Endometrial microvascular endothelial cells (primary cell): ENCODE data around the gene NCAPG2. TPM values are rescaled to one million over a fixed set of nuclear protein-coding genes. Genes with fewer than 3 reads are reported as not detected.
"Not testable (repeated sequence)": the region's sequence is repeated elsewhere in the genome, so short reads cannot be mapped to it uniquely, and the experiment has no call there.

Source experiments
- in situ Hi-C: cut with HindIII; loops from 2 replicates; pipeline ENCODE4 v1.10.0; 2017; ENCODE audit warnings: low sequenced_read_pairs, low pct_unique_long_range_greater_than_20kb; ENCODE audit errors: inconsistent ontology term
- total RNA-seq: library from RNA; depleted of rRNA; stranded (reverse); fragments of >200 nt; gene quantifications from one replicate; pipeline ENCODE4 v1.2.3, GENCODE V29; 2015; ENCODE audit errors: inconsistent ontology term

NCAPG2 gene
- total RNA-seq, 1 donor from 2014 or later, result 42.8 TPM

- in situ Hi-C loops, result no loop called here
These were observed 12.2 kb upstream of the NCAPG2 start for GRCh38 chr7:158716802-158717201.

- in situ Hi-C loops, result no loop called here
These were observed 6.1 kb upstream of the NCAPG2 start for GRCh38 chr7:158710651-158711102.

- in situ Hi-C loops, result no loop called here
These were observed 3.0 kb upstream of the NCAPG2 start for GRCh38 chr7:158707610-158708009.

- in situ Hi-C loops, result no loop called here
These were observed 2.3 kb upstream of the NCAPG2 start for GRCh38 chr7:158706710-158707590.

GRCh38 chr7:158706273-158706704 lies 1.7 kb upstream of the NCAPG2 start:
- in situ Hi-C loops, result no loop called here

GRCh38 chr7:158705234-158705850 lies 738 bp upstream of the NCAPG2 start:
- in situ Hi-C loops, result no loop called here

GRCh38 chr7:158703679-158704523 lies 703 bp downstream of the NCAPG2 start:
- in situ Hi-C loops, result not testable (repeated sequence)

GRCh38 chr7:158702944-158703343 lies 1.7 kb downstream of the NCAPG2 start:
- in situ Hi-C loops, result no loop called here

GRCh38 chr7:158702196-158702595 lies 2.4 kb downstream of the NCAPG2 start:
- in situ Hi-C loops, result no loop called here

GRCh38 chr7:158700008-158700407 lies 4.6 kb downstream of the NCAPG2 start:
- in situ Hi-C loops, result no loop called here

GRCh38 chr7:158699341-158699740 lies 5.3 kb downstream of the NCAPG2 start:
- in situ Hi-C loops, result no loop called here

- in situ Hi-C loops, result no loop called here
These were observed 5.9 kb downstream of the NCAPG2 start for GRCh38 chr7:158698657-158699195.

- in situ Hi-C loops, result not testable (repeated sequence)
These were observed 7.0 kb downstream of the NCAPG2 start for GRCh38 chr7:158697597-158697996.

- in situ Hi-C loops, result no loop called here
These were observed 8.7 kb downstream of the NCAPG2 start for GRCh38 chr7:158695726-158696452.

- in situ Hi-C loops, result no loop called here
These were observed 9.5 kb downstream of the NCAPG2 start for GRCh38 chr7:158695056-158695455.

- in situ Hi-C loops, result no loop called here
These were observed 10.0 kb downstream of the NCAPG2 start for GRCh38 chr7:158694650-158695049.

GRCh38 chr7:158689488-158689887 lies 15.1 kb downstream of the NCAPG2 start:
- in situ Hi-C loops, result no loop called here

- in situ Hi-C loops, result no loop called here
These were observed 17.2 kb downstream of the NCAPG2 start for GRCh38 chr7:158687406-158687805.
